GM08714 (cell line): Measurements from ENCODE around the gene CACUL1.

Experiments
- H3K4me3 ChIP-seq: fragments of 200-500 bp; sonication (Bioruptor generic); 2 replicates; pipeline ENCODE4 v1.5.1; 2014; ENCODE audit warnings: mild to moderate bottlenecking, low read length, inconsistent platforms
- ZNF274 ChIP-seq: IDR thresholded peaks from 2 replicates; pipeline ENCODE4 v1.6.1; 2012; ENCODE audit warnings: mild to moderate bottlenecking, low read depth, low read length

CACUL1 gene

GRCh38 chr10:118628397-118628796, 126.4 kb downstream of the CACUL1 start:
- no peak for TF ChIP-seq ZNF274
- H3K4me3 ChIP-seq: no peak overlapping the region

GRCh38 chr10:118626953-118627352, 127.8 kb downstream of the CACUL1 start:
- no peak overlapping the region for H3K4me3 ChIP-seq
- no peak for TF ChIP-seq ZNF274
